ENCODE data around the gene PTGER3. TPM values are rescaled to one million over a fixed set of nuclear protein-coding genes. Genes with fewer than 3 reads are reported as not detected.

PTGER3 gene
- total RNA-seq, 2 donors from 2014 or later, result 0.49 to 2.7 TPM

DNA sequence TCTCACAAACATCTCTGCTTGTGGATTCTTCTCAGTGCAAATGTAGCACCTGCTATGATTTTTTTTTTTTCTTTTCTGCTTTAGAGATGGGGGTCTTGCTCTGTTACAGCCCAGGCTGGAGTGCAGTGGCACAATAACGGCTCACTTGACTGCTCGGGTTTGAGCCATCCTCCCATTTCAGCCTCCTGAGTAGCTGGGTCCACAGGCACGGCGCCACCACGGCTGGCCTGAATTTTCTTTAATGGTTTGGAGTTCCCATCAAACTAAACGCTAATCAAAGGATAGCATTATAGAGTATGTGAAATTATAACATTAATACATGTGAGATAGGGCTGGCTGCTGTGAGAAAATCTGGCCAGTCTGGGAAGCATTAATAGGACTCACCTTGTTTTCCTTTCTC, 7.2 kb upstream of the PTGER3 start:
- DNase-seq (no peak), ATAC-seq (peak; percentile 19)
- intact Hi-C loops (cut with DNase I, micrococcal nuclease), result loop anchor here in 1 of 2 donors (5.0 kb wide), 1 partner anchor 527 kb away; no protein-coding TSS in a partner anchor

DNA sequence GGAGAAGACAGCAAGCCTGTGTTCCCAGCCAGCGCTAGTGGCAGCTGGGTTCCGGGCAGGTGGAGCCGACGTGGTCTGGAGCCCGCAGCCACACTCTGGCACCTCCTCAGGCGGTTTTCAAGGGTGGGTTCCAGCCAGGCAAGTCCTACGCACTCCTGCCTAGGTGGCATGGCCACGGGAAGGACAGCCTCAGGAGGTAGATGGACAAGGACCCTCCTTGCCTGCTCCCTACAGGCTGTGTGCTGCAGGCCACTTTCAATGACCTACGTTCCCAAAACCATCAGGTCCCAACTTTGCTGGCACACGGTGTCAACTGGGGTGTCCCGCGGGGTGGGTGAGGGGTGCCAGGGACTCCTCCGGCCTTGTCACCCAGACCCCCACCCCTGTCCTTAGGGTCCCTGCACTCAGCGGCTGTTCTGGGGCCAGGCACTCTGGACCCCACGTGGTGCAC, 6.7 kb upstream of the PTGER3 start:
- ATAC-seq (peak; percentile 40), DNase-seq (peak in 1 of 2 donors; percentile 9)
- intact Hi-C loops (cut with DNase I, micrococcal nuclease), result loop anchor here in 1 of 2 donors (5.0 kb wide), 1 partner anchor 527 kb away; no protein-coding TSS in a partner anchor

DNA sequence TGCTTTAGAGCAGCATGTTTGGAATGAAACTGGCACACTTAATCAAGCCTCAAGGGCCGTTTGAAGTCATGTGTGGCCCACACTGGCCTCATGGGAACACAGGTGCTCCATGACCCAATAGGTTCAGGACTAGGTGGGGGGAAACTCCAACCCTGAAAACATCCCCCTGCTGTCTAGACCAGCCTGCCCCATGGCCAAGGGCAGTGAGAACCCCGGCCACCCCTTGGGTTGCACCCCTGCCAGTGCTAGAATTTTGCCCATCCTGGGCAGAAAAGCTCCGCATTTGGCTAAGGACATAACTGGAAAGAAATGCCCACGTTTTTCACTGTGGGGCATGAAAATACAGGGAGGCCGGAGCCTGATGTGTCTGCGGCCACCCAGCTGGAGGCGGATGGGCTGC, 6.1 kb upstream of the PTGER3 start:
- ATAC-seq, result peak; percentile 27
- intact Hi-C loops (cut with DNase I, micrococcal nuclease), result loop anchor here in 1 of 2 donors (5.0 kb wide), 1 partner anchor 526 kb away; no protein-coding TSS in a partner anchor
- DNase-seq, result no peak

DNA sequence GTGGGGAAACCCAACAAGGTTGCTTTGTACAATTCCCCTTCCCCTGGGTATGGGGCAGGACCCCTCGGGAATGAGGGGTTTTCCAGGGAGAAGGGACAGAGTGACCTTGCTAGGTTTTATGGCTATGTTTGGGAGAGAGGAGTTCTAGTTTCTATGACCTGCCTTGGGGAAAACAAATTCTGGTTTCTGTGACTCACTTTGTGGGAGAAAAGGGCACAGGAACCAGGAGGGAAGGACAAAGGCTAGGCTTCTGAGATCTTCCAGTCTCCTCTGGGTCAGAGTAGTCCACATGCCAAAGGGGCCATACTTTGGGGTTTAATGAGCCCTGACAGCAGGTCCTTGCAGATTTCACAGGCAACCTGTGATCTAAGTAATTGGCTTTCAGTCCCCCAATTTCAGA, 5.5 kb upstream of the PTGER3 start:
- intact Hi-C loops (cut with DNase I, micrococcal nuclease), result loop anchor here in 1 of 2 donors (5.0 kb wide), 1 partner anchor 526 kb away; no protein-coding TSS in a partner anchor
- no peak for DNase-seq
- no peak for ATAC-seq

DNA sequence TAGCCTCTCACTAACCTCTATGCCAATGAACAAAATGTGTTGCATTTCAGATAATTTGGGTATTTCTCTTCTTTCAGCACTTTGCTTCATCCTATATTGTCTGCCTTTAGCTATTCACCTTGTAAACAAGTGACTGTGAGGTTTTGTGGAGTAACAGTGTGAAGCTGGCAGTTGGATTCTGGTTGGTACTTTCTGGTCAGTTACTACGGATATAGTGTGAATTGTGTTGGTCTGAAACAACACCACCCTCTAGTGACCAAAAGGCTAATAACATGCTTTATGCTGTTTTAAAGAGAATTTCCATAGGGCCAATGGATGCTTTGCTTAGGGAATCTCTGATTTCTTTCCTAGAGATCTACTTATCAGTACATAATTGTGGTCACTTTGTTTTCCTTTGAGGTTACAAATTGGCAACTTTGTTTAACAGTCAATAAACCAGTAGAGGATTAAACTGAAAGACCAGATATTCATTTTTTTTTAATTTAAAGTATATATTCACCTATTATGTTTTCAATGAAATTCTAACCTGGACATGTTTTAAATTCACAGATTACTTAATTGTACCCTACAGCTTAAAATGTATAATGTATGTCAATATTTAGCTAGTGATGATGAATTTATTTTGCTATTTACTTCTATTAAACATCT, 2.5 kb upstream of the PTGER3 start:
- intact Hi-C loops (cut with DNase I, micrococcal nuclease), result loop anchor here in 1 of 2 donors (2.0 to 5.0 kb wide), 2 partner anchors 365 to 523 kb away; no protein-coding TSS in a partner anchor
- DNase-seq, result no peak
- ATAC-seq, result peak; percentile 59

DNA sequence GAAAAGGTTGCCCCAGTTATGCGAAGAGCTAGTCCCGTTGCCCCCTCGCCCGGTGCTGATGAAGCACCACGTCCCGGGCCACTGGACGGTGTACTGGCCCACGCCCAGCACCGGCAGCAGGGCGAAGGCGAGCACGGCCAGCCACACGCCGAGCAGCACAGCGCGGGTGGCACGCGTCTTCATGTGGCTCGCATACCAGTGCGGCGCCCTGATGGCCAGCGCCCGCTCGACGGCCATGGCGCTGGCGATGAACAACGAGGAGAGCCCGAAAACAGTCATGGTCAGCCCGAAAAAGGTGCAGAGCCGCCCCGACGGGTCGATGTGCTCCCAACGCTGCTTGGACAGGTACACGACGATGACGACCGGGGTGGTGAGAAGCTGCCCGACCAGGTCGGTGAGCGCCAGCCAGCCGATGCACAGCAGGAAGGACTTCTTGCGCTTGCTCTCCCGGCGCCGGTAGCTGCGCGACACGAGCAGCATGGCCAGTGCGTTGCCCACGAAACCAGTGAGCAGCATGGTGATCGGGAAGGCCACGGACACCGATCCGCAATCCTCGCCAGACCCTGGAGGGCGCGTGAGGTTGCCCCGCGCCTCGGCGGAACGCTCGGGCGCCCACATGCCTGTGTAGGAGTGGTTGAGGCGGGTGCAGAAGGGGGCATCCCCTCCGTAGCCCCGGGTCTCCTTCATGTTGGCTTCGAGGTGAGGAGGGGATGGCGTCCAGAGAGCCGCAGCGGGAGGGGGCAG, 553 bp downstream of the PTGER3 start:
- ATAC-seq (peak; percentile 25), DNase-seq (peak in 1 of 2 donors; percentile 19)
- intact Hi-C loops (cut with DNase I, micrococcal nuclease), result no loop called here

DNA sequence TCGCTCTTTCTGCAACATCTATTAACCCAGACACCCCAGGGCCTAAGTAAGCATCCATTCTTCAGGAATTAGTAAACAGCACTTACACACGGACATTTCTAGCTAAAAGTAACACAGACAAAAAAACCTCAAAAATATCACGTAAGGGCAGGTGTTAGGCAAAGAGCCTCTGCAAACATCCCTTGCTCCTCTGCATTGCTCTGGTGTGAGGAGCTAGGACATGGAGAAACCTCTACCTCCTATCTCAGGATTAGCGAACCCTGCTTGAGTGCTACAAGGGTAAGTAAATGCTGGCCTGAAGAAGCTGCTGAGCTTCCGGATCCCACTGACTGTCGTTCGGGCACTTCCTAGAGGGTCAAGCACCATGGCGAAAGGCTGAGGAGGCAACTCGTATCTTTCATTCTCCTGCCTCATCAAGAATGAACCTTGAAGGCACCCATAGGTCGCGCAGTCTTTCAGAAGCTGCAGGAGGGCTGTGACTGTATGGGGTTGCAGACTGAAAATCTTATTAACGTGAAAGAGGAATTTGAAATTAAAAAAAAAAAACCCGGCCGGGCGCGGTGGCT, 2.1 kb downstream of the PTGER3 start:
- ATAC-seq (no peak), DNase-seq (no peak)
- intact Hi-C loops (cut with DNase I, micrococcal nuclease), result no loop called here

DNA sequence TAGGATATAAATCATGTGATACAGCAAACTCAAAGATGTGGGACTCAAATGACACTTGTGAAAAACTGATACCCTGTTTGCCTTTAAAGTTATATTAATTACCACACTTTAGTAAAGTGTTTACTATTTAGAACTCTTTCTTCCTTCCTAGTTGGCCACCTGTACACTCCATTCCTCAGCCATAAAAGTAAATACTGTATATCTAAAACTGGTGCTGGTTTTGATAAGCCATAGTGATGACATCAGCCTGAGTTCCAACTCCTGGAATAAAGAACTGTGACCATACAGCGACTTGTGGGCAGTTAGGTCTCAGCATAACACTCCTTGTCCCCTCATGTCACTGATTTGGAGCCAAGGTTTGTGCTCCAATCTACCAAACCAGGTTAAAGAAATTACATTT, 2.8 kb downstream of the PTGER3 start:
- intact Hi-C loops (cut with DNase I, micrococcal nuclease), result no loop called here
- ATAC-seq, result no peak
- no peak for DNase-seq

DNA sequence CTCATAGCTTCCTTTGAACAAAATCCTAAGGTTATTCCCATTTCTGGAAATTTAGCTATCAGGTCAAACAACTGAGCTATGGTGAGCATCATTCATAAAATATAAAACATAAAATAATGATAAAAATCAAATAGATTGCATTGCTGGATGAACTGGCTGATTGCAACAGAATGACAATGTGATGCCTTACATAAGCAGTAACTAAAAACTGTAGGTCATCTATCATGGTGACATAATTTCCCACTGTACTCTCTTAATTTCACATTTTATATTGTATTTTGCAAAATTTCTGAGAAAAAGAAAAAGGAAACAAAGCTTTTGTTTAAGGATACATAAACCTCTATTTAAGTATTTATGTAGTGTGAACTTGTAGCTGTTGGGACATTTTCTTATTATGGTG, 4.6 kb downstream of the PTGER3 start:
- no peak for DNase-seq
- intact Hi-C loops (cut with DNase I, micrococcal nuclease), result no loop called here

DNA sequence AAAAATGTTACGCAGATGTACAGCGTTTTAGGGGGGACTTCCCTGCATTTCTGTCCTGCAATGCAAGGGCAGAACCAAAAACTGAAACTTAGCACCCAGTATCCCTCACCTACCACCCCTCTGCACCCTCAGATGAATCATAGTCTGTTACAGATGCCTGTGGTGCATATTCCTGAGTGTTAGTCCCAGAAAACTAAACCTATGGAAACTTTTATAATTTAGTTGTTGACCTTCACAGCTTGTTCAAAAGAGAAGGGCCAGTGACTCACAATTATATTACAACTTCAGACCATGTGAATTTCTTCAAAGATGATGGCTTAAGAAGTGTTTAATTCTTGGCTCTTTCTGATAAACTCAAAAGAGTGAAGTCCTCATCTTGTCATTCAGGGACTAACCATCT, 5.8 kb downstream of the PTGER3 start:
- no peak for ATAC-seq
- no peak for DNase-seq
- intact Hi-C loops (cut with DNase I, micrococcal nuclease), result no loop called here

More for the DNA sequence above, 4.6 kb downstream of the PTGER3 start:
- ATAC-seq, result no peak

DNA sequence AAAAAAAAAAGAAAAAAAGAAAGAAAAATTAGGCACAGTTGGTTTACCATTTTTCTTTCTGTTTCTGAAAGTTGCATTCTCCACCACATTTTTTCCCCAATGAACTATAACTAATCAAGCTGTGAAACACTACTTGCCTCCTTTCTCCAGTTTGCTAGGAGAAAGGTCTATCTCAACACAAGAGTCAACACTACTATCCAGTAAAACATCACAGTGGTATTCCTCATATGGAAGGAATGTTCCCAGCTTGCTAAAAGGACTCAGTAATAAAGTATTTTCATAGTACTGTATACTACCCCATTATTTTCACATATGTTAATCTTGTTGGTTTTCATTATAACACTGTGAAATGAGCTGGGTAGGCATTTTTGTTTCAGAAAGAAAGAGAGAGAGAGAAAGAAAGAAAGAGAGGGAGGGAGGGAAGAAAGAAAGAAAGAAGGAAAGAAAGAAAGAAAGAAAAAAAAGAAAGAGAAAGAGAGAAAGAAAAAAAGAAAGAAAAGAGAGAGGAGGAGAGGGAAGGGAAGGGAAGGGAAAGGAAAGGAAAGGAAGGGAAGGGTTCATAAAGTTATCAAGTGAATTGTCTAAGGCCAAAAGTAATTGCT, 7.9 kb downstream of the PTGER3 start:
- ATAC-seq, result no peak
- intact Hi-C loops (cut with DNase I, micrococcal nuclease), result no loop called here
- no peak for DNase-seq

DNA sequence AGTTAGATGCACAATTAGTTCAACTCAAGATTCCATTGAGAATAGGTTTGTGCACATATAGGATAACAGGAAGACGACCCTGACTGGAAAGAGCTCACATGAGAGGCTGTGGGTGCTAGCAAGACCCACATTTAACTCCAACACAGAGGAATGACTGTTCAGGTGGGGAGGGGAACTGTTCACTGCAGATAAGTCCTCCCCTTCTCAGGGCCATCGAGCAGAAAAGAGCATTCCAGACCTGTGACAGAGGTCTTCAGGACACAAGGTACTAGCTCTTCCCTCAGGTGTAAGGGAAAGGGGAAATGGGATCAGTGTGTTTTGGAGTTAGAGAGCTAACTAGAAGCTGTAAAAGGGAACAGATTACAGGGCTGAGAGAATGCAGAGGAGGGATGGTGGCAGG, 8.7 kb downstream of the PTGER3 start:
- ATAC-seq (no peak), DNase-seq (no peak)
- intact Hi-C loops (cut with DNase I, micrococcal nuclease), result no loop called here

DNA sequence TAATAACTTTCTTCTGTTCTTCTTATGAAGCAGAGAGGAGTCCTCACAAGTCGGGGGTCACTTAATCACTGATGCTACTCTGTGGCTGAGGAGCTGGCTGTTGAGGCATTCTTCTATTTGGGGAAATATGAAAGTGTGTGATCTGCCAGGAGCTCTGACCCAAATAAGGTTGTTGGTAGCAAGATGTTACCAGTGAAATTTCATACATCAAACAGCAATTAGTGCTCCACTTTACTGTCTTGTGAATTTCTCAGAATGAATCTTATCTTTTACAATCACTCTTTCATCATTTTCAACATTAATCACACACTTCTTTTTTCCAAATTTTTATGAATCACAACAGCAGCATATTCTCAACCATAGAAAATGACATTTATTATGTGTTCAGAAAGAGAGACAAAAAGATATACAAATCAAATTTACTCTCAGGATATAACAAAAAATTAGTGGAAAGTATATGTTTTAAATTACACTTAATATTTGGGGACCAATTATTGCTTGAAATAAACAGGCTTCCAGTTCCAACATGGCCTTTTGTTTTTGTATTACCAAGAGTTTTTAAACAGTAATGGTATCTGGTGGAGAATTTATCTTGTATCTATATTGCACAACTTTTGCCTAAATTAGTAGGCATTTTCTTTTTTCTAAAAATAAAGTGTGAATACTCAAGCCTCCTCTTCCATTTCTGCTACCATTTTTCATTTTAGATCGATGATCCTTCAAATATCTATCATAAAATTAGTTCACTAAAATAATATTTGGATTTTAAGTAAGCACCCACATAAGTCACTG, 9.6 kb downstream of the PTGER3 start:
- no peak for DNase-seq
- no peak for ATAC-seq
- intact Hi-C loops (cut with DNase I, micrococcal nuclease), result no loop called here

DNA sequence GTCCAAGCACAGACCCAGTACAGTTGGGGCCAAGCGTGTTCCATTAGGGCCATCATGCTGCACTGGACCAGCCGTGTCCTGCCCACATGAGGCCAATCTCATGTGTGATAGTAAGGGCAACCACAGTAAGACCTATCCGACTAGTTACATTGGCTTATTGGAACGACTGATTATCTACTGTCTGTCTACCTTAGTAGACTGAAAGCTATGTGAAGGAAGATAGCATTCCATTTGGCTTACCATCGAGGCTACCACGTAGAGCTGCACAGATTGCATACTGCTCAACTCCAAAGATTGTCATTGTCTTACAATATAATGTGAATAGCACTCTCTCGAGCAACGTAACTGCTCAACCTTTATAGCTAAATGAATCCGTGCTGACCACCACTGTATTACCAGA, 10.6 kb downstream of the PTGER3 start:
- intact Hi-C loops (cut with DNase I, micrococcal nuclease), result no loop called here
- DNase-seq, result no peak
- no peak for ATAC-seq

DNA sequence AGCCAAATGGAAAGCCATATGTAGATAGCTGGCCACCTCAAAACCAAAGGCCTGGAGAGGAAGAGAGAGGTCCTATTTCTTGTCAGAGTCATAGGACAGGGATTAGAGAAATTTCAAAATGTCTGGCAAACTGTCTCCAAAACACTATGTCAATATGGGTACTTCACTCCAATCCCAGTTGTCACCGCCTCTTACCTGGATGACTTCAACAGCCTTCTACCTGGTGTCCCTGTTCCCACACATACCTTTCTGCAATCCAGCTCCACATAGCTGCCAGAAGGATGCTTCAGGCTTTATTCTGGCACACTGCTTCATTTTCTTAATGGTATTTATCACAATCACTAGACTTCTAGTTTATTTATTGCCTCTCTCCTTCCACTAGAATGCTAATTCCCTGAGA, 14.5 kb downstream of the PTGER3 start:
- intact Hi-C loops (cut with DNase I, micrococcal nuclease), result no loop called here
- ATAC-seq, result no peak

DNA sequence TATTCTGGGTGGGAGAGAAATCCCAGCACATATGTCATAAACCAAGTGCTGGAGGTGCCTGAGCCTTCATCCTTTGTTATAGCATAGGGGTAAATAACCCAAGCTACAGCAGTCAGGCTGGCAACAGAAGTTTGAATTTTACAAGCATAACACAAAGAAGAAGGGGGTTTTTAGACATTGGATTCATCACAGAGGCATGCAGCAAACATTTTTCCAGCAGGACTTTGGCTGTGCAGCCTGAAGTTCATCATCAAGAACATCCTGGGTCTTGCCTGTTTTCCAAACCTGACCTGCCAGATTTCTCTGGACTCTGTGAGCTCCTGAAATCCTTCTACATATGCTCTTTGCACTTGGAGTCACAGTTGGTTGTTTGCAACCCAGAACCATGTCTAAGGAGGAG, 16.2 kb downstream of the PTGER3 start:
- ATAC-seq (no peak), DNase-seq (no peak)
- intact Hi-C loops (cut with DNase I, micrococcal nuclease), result no loop called here

More for the DNA sequence above, 14.5 kb downstream of the PTGER3 start:
- DNase-seq, result no peak

DNA sequence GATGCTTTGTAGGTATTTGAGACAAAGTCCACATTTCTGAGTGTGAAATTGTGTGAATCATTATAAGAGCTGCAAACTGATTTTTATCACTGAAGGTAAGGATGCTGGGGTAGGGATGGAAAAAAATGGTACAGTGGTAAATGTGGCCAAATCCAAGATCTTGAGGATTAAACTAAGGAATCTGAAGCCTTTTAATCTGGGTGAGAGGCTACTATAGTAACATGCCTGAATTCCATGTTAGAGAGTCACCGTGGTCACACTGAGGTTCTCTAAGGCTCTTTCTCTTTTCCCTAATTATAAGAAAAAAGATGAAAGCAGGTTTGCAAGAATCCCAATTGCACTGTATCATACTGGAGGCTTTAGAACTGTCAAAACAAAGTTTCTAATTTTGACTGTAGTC, 17.6 kb downstream of the PTGER3 start:
- intact Hi-C loops (cut with DNase I, micrococcal nuclease), result no loop called here
- ATAC-seq (no peak), DNase-seq (no peak)

DNA sequence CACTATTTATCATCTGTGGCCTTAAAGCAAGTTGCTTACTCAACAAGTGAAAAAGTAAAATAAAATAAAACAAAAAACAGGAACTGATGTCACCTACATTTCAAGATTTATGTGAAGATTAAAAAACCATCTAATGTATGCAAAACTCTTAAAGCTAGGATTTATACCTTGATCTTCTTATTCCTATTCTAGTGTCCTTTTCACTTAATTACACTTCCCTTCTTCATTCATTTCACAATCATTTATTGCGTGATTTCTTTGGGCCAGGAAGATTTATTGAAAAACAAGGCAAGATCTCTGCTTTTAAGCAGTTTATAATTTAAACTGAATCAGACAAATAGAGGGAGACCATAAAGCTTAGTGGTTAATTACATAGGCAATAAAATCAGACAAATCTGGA, 18.6 kb downstream of the PTGER3 start:
- intact Hi-C loops (cut with DNase I, micrococcal nuclease), result no loop called here
- no peak for ATAC-seq
- no peak for DNase-seq

DNA sequence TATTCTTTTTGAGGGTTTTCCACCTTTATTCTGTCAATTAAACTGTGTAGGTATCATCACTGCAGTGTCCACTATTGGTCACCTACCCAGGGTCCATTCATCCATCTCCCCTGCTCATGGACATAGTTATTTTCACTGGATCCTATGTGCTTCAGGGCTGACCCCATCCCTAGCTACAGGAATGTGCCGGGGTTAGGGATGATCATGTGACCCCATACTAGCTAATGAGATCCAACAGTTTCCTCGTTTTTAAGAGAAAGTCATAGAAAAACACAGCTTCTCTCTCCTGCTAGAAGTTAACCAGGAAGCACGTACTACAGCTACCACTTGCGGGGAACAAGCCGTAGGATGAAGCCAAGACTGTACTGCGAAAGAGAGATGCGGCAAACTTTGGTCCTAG, 19.6 kb downstream of the PTGER3 start:
- DNase-seq (no peak), ATAC-seq (no peak)
- intact Hi-C loops (cut with DNase I, micrococcal nuclease), result no loop called here

Measured in left colon (tissue), 2 donors.